HEK293 (cell line): ENCODE results near the gene IL17C.

Experiments
- CTCF ChIA-PET: fragments of 350-600 bp; formaldehyde crosslinking; extraction: SDS; loops from one replicate; lab custom pipeline; 2021; ENCODE audit warnings: antibody characterized with exemption; lab: Yijun Ruan, JAX
- POLR2A ChIA-PET: fragments of 300-600 bp; formaldehyde crosslinking; extraction: SDS; loops from one replicate; lab custom pipeline; 2020; ENCODE audit warnings: antibody characterized with exemption, inconsistent platforms; lab: Yijun Ruan, JAX
- H3K27ac ChIP-seq: fragments of 200-500 bp; sonication (Bioruptor generic); 2 replicates; pipeline ENCODE4 v1.5.1; 2014; ENCODE audit warnings: low read depth, low read length, control low read depth, inconsistent platforms; ENCODE audit errors: extremely low read depth
- H3K36me3 ChIP-seq, 2 experiments: fragments of 200-500 bp in 1 of 2; sonication (Bioruptor generic) in 1 of 2; 1 replicate in 1 of 2; 2 replicates in 1 of 2; pipeline ENCODE4 v1.5.1; 2014 to 2017; ENCODE audit warnings: inconsistent platforms in 2 of 2, low read length in 2 of 2; ENCODE audit not compliant: control insufficient read depth in 2 of 2, insufficient read depth in 1 of 2
- H3K4me1 ChIP-seq: fragments of 200-500 bp; sonication (Bioruptor generic); 2 replicates; pipeline ENCODE4 v1.5.1; 2014; ENCODE audit warnings: mild to moderate bottlenecking, low read length, inconsistent platforms; ENCODE audit not compliant: control insufficient read depth, insufficient read depth
- H3K4me3 ChIP-seq: 2 replicates; pipeline ENCODE4 v1.5.1; 2011; ENCODE audit warnings: low read depth, mild to moderate bottlenecking, control low read depth, low read length, moderate library complexity
- H3K9me3 ChIP-seq: fragments of 200-500 bp; sonication (Bioruptor generic); 2 replicates; pipeline ENCODE4 v1.5.1; 2014; ENCODE audit warnings: low read depth, low read length, inconsistent platforms; ENCODE audit not compliant: control insufficient read depth, insufficient read depth
- ELK4 ChIP-seq: IDR thresholded peaks from 2 replicates; pipeline ENCODE4 v1.6.1; 2011; ENCODE audit warnings: mild to moderate bottlenecking, low read depth, low read length, borderline replicate concordance
- GLIS2 ChIP-seq: fragments of 450-650 bp; formaldehyde crosslinking; IDR thresholded peaks from 2 replicates; pipeline ENCODE4 v1.5.1; 2016; ENCODE audit warnings: missing biosample characterization, missing genetic modification characterization
- IKZF3 ChIP-seq: fragments of 450-650 bp; IDR thresholded peaks from 2 replicates; pipeline ENCODE4 v1.5.0; 2018; ENCODE audit warnings: missing biosample characterization, mild to moderate bottlenecking, missing genetic modification characterization, moderate library complexity
- KLF10 ChIP-seq: fragments of 450-650 bp; IDR thresholded peaks from 2 replicates; pipeline ENCODE4 v1.5.1; 2018; ENCODE audit warnings: missing biosample characterization, mild to moderate bottlenecking, missing genetic modification characterization
- KLF8 ChIP-seq: fragments of 450-650 bp; formaldehyde crosslinking; IDR thresholded peaks from 2 replicates; pipeline ENCODE4 v1.5.1; 2016; ENCODE audit warnings: missing biosample characterization, missing genetic modification characterization
- MEIS1 ChIP-seq: sonication (generic); formaldehyde crosslinking; IDR thresholded peaks from 2 replicates; pipeline ENCODE4 v1.8.1; 2022; ENCODE audit warnings: missing genetic modification reagents, mild to moderate bottlenecking, borderline replicate concordance
- PRDM4 ChIP-seq: fragments of 450-650 bp; formaldehyde crosslinking; IDR thresholded peaks from 2 replicates; pipeline ENCODE4 v1.5.1; 2017; ENCODE audit warnings: missing biosample characterization, missing genetic modification characterization
- ZBTB44 ChIP-seq: fragments of 450-650 bp; IDR thresholded peaks from 2 replicates; pipeline ENCODE4 v1.5.1; 2018; ENCODE audit warnings: missing biosample characterization, mild to moderate bottlenecking, missing genetic modification characterization
- ZBTB7A ChIP-seq: fragments of 450-650 bp; formaldehyde crosslinking; IDR thresholded peaks from 2 replicates; pipeline ENCODE4 v1.5.1; 2016; ENCODE audit warnings: low read depth, missing biosample characterization, missing genetic modification characterization
- ZBTB8A ChIP-seq: fragments of 450-650 bp; formaldehyde crosslinking; IDR thresholded peaks from 2 replicates; pipeline ENCODE4 v1.5.1; 2016; ENCODE audit warnings: missing biosample characterization, missing genetic modification characterization
- ZNF133 ChIP-seq: fragments of 450-650 bp; formaldehyde crosslinking; IDR thresholded peaks from 2 replicates; pipeline ENCODE4 v1.5.1; 2016; ENCODE audit warnings: missing biosample characterization, missing genetic modification characterization
- ZNF138 ChIP-seq: fragments of 450-650 bp; formaldehyde crosslinking; IDR thresholded peaks from 2 replicates; pipeline ENCODE4 v1.5.1; 2016; ENCODE audit warnings: missing biosample characterization, missing genetic modification characterization, borderline replicate concordance
- ZNF274 ChIP-seq, 2 experiments: fragments of 200-500 bp in 1 of 2; fragments of 450-650 bp in 1 of 2; sonication (Bioruptor generic) in 1 of 2; formaldehyde crosslinking in 1 of 2; IDR thresholded peaks; 2 replicates each; pipeline versions ENCODE4 v1.5.1 to v1.6.1; 2014 to 2016; ENCODE audit warnings: borderline replicate concordance in 1 of 2, inconsistent platforms in 1 of 2, low read length in 1 of 2, missing biosample characterization in 1 of 2, missing genetic modification characterization in 1 of 2
- ZNF280C ChIP-seq: fragments of 450-650 bp; formaldehyde crosslinking; IDR thresholded peaks from 2 replicates; pipeline ENCODE4 v1.5.1; 2016; ENCODE audit warnings: missing biosample characterization, missing genetic modification characterization
- ZNF560 ChIP-seq: fragments of 450-650 bp; formaldehyde crosslinking; IDR thresholded peaks from 2 replicates; pipeline ENCODE4 v1.5.1; 2017; ENCODE audit warnings: missing biosample characterization, missing genetic modification characterization, borderline replicate concordance
- ZNF621 ChIP-seq: fragments of 450-650 bp; formaldehyde crosslinking; IDR thresholded peaks from 2 replicates; pipeline ENCODE4 v1.5.1; 2017; ENCODE audit warnings: missing biosample characterization, missing genetic modification characterization
- ZNF623 ChIP-seq: fragments of 450-650 bp; formaldehyde crosslinking; IDR thresholded peaks from 2 replicates; pipeline ENCODE4 v1.5.1; 2016; ENCODE audit warnings: missing biosample characterization, missing genetic modification characterization
- ZNF654 ChIP-seq: fragments of 450-650 bp; formaldehyde crosslinking; IDR thresholded peaks from 2 replicates; pipeline ENCODE4 v1.5.1; 2016; ENCODE audit warnings: low read depth, missing biosample characterization, missing genetic modification characterization
- ZNF704 ChIP-seq: fragments of 450-650 bp; formaldehyde crosslinking; IDR thresholded peaks from 2 replicates; pipeline ENCODE4 v1.5.1; 2016; ENCODE audit warnings: missing biosample characterization, missing genetic modification characterization

Gene IL17C

GRCh38 chr16:88629835-88630234, 8.5 kb upstream of the IL17C start (continued):
- TF ChIP-seq MEIS1 (no peak), KLF8 (tag by site-specific recombination) (no peak), ZNF138 (tag by site-specific recombination) (no peak), ZBTB7A (tag by site-specific recombination) (no peak), IKZF3 (tag by site-specific recombination) (no peak)

- Histone ChIP-seq H3K9me3 (no peaks in the 10 kb centered on the region), H3K36me3 (peaks cover 4 to 69% of the 10 kb centered on the region in 2 experiments; a peak in 2 of 3 replicates), H3K4me1 (no peaks in the 10 kb centered on the region), H3K4me3 (no peak overlapping the region), H3K27ac (no peak overlapping the region)
- ChIA-PET POLR2A (no interaction called here), CTCF (no interaction called here)
- TF ChIP-seq ZNF623 (tag by site-specific recombination): no peak
- TF ChIP-seq ZNF133 (tag by site-specific recombination): no peak
- TF ChIP-seq PRDM4: no peak
- no peak for TF ChIP-seq ZNF654 (tag by site-specific recombination)
- no peak for TF ChIP-seq ZNF280C (tag by site-specific recombination)
- TF ChIP-seq MEIS1: no peak
- TF ChIP-seq ELK4: no peak
- TF ChIP-seq ZNF704 (tag by site-specific recombination): no peak
- no peak for TF ChIP-seq GLIS2
- no peak for TF ChIP-seq ZNF621 (tag by site-specific recombination)
- TF ChIP-seq ZBTB8A (tag by site-specific recombination): no peak
- no peak for TF ChIP-seq KLF10 (tag by site-specific recombination)
- no peak for TF ChIP-seq ZNF560
- no peak for TF ChIP-seq ZBTB44 (tag by site-specific recombination)
- no peak for TF ChIP-seq ZNF274 (IDR thresholded peaks at IDR 0.05; ENCODE audit: low read length)
- TF ChIP-seq ZNF274 (tag by site-specific recombination; IDR thresholded peaks at IDR 0.05; ENCODE audit: borderline replicate concordance): no peak
Measured at GRCh38 chr16:88630433-88630832, 7.9 kb upstream of the IL17C start.
